ENCODE results near the gene PCDHGB7.
"Not testable (repeated sequence)": the region's sequence is repeated elsewhere in the genome, so short reads cannot be mapped to it uniquely, and the experiment has no call there.

The PCDHGB7 gene

GRCh38 chr5:141399555-141400258 lies 17.8 kb upstream of the PCDHGB7 start:
- H3K4me3 ChIP-seq (replicated peaks; ENCODE audit: low read depth, low read length): no peak overlapping the region
- no peak for TF ChIP-seq CTCF (IDR thresholded peaks at IDR 0.05; ENCODE audit: low read depth, low read length, missing control alignments)
- DNase-seq (ENCODE audit: extremely low read depth, low read depth): no peak

- no peak for DNase-seq (ENCODE audit: extremely low read depth, low read depth)
- peak; percentile 41 for TF ChIP-seq CTCF (IDR thresholded peaks at IDR 0.05; ENCODE audit: low read depth, low read length, missing control alignments)
- H3K4me3 ChIP-seq (replicated peaks; ENCODE audit: low read depth, low read length): peak within 1 kb of the TSS; percentile 31
Measured at GRCh38 chr5:141402553-141403243, 14.8 kb upstream of the PCDHGB7 start, which contains the start of gene PCDHGA9. PCDHGA9 (plus strand) TSS chr5:141402778; CDS start chr5:141402953, 175 bp downstream.

- H3K4me3 ChIP-seq (replicated peaks; ENCODE audit: low read depth, low read length): no peak overlapping the region; the same call in 1 of the 2 replicates
- no peak for DNase-seq (ENCODE audit: extremely low read depth, low read depth)
- no peak for TF ChIP-seq CTCF (IDR thresholded peaks at IDR 0.05; ENCODE audit: low read depth, low read length, missing control alignments)
Measured at GRCh38 chr5:141403387-141403786, 14.1 kb upstream of the PCDHGB7 start.

GRCh38 chr5:141407790-141408505 lies 9.5 kb upstream of the PCDHGB7 start, which contains the start of gene PCDHGB6:
PCDHGB6 (plus strand) TSS chr5:141408021; CDS start chr5:141408203, 182 bp downstream.
- H3K4me3 ChIP-seq (replicated peaks; ENCODE audit: low read depth, low read length): peak within 1 kb of the TSS; percentile 20; the same call in 1 of the 2 replicates
- DNase-seq (ENCODE audit: extremely low read depth, low read depth): not testable (repeated sequence)
- peak; percentile 56 for TF ChIP-seq CTCF (IDR thresholded peaks at IDR 0.05; ENCODE audit: low read depth, low read length, missing control alignments)

- no peak overlapping the region for H3K4me3 ChIP-seq (replicated peaks; ENCODE audit: low read depth, low read length)
- no peak for DNase-seq (ENCODE audit: extremely low read depth, low read depth)
- no peak for TF ChIP-seq CTCF (IDR thresholded peaks at IDR 0.05; ENCODE audit: low read depth, low read length, missing control alignments)
Measured at GRCh38 chr5:141409598-141410306, 7.7 kb upstream of the PCDHGB7 start.

GRCh38 chr5:141411575-141411974 lies 5.9 kb upstream of the PCDHGB7 start:
- DNase-seq (ENCODE audit: extremely low read depth, low read depth): no peak
- H3K4me3 ChIP-seq (replicated peaks; ENCODE audit: low read depth, low read length): no peak overlapping the region
- TF ChIP-seq CTCF (IDR thresholded peaks at IDR 0.05; ENCODE audit: low read depth, low read length, missing control alignments): no peak

Measured in HFF-Myc (cell line).